Neural crest cell (in vitro differentiated cells): ENCODE results near the gene PSMB10. TPM values are rescaled to one million over a fixed set of nuclear protein-coding genes. Genes with fewer than 3 reads are reported as not detected.
A peak's percentile ranks its signal among the peaks of the same experiment; 100 is the strongest.

Experiments used
- DNase-seq: peaks from one replicate; pipeline ENCODE4 v3.0.0; 2021; ENCODE audit warnings: low read depth, mixed read lengths, low spot score
- H3K27ac Mint-ChIP-seq: one replicate; pipeline ENCODE4 v1.8.0; 2021; ENCODE audit warnings: mild to moderate bottlenecking, mixed read lengths; ENCODE audit not compliant: unreplicated experiment
- H3K27me3 Mint-ChIP-seq: 2 replicates; pipeline ENCODE4 v1.8.0; 2021; ENCODE audit warnings: low read depth, mild to moderate bottlenecking, mixed read lengths
- H3K36me3 Mint-ChIP-seq: 2 replicates; pipeline ENCODE4 v1.8.0; 2021; ENCODE audit warnings: low read depth, mild to moderate bottlenecking, mixed read lengths
- H3K4me1 Mint-ChIP-seq: 2 replicates; pipeline ENCODE4 v1.8.0; 2021; ENCODE audit warnings: mixed read lengths
- H3K4me3 Mint-ChIP-seq: one replicate; pipeline ENCODE4 v1.8.0; 2021; ENCODE audit warnings: mild to moderate bottlenecking, mixed read lengths
- H3K9me3 Mint-ChIP-seq: 2 replicates; pipeline ENCODE4 v1.8.0; 2021; ENCODE audit warnings: mixed read lengths
- CTCF ChIP-seq: fragments of 200-600 bp; sonication (generic); conservative IDR thresholded peaks from 2 replicates; pipeline ENCODE4 v1.5.0; 2021; ENCODE audit warnings: antibody characterized with exemption, mild to moderate bottlenecking
- total RNA-seq: library from RNA; stranded (reverse); gene quantifications from 2 replicates; pipeline ENCODE4 v1.2.1, GENCODE V29; 2021

The PSMB10 gene
- total RNA-seq, 1 donor from 2014 or later = 22.5 TPM

- no peak for TF ChIP-seq CTCF
- Mint-ChIP-seq H3K27me3 (no peaks in the 10 kb centered on the region), H3K36me3 (no peaks in the 10 kb centered on the region), H3K4me3 (no peak overlapping the region), H3K27ac (no peak overlapping the region), H3K9me3 (no peaks in the 10 kb centered on the region), H3K4me1 (no peaks in the 10 kb centered on the region)
- DNase-seq = no peak
Measured at GRCh38 chr16:67951485-67951884, 14.8 kb upstream of the PSMB10 start.

DNA sequence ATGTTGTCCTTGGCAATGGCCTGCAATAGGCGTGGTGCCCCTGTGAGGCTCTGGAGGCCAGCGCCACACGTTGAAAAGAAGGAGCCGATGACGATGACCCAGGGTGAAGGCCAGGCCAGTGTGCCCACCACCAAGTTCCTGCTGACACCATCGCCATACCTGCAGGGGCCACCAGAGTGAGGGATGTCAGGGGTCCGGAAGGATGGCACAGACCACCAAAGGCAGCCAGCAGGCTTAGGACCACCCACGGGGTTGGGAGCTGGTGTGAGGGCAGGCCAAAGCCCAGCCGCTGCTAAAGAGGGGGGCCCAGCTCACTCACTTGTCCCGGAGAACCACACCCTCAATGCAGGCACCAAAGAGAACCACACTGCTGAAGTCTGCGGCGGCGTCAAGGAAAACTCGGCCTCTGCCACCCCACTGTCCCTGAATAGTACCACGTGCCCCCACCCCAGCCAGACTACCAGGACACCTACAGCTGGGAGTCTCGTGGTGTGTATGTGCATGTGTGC lies 13.7 kb upstream of the PSMB10 start:
- Mint-ChIP-seq H3K9me3 (no peaks in the 10 kb centered on the region), H3K4me3 (no peak overlapping the region), H3K27me3 (no peaks in the 10 kb centered on the region), H3K4me1 (no peaks in the 10 kb centered on the region), H3K27ac (no peak overlapping the region), H3K36me3 (no peaks in the 10 kb centered on the region)
- no peak for TF ChIP-seq CTCF
- no peak for DNase-seq

- no peaks in the 10 kb centered on the region for H3K27me3 Mint-ChIP-seq
- TF ChIP-seq CTCF = no peak
- H3K4me3 Mint-ChIP-seq = no peak overlapping the region
- no peak overlapping the region for H3K27ac Mint-ChIP-seq
- H3K9me3 Mint-ChIP-seq = no peaks in the 10 kb centered on the region
- no peaks in the 10 kb centered on the region for H3K4me1 Mint-ChIP-seq
- H3K36me3 Mint-ChIP-seq = no peaks in the 10 kb centered on the region
- no peak for DNase-seq
Measured at GRCh38 chr16:67949645-67950044, 13.0 kb upstream of the PSMB10 start.

DNA sequence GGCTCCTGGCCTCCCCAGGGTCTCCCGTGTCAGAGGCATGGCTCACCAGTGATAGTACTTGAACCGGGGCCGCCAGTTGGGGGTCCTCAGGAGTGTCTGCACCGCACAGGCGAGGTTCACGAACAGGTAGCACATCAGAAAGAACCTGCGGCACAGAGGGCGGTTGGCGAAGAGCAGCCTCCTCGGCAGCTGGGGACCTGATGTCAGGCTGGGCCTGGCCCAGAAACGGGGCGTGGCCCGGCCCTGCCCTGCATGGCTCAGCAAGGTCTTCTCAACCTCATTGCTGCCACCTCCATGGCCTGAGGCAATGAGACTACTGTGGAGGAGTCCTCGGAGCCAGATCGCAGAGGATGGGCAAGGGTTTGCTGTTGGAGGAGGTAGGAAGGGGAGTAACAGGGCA lies 11.4 kb upstream of the PSMB10 start:
- no peak overlapping the region for H3K27ac Mint-ChIP-seq
- no peaks in the 10 kb centered on the region for H3K9me3 Mint-ChIP-seq
- no peak for TF ChIP-seq CTCF
- no peaks in the 10 kb centered on the region for H3K4me1 Mint-ChIP-seq
- no peaks in the 10 kb centered on the region for H3K36me3 Mint-ChIP-seq
- H3K27me3 Mint-ChIP-seq = no peaks in the 10 kb centered on the region
- no peak for DNase-seq
- H3K4me3 Mint-ChIP-seq = no peak overlapping the region

DNA sequence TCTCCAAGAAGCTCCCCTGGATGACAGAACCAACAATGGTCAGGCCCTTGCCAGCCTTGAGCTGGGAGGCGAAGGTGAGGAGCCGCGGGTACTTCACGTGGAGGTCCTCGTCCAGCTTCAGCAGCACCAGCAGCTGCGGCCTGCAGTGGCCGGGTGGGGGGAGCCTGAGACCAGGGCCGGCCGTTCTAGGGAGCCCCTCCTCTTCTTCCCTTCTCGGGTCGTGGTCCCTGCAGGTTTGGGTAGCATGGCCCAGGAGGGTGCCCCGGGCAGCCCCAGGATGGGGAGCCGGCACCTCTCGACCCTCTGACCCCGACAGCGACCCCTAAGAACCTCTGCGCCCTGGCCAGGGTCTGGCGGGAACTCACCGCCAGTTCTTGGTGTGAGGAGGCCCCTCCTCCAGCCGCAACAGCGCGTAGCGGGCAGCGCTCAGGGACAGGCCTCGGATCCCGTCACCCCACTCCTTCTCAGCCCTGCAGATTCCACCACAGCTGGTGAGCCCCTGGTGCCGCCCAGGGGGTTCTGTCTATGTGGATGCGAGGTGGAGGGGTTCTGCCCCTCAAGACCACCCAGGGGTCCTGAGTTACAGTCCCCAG lies 10.4 kb upstream of the PSMB10 start:
- no peak for TF ChIP-seq CTCF
- Mint-ChIP-seq H3K4me1 (peaks cover 3% of the 10 kb centered on the region), H3K27ac (peak overlapping the region; percentile 43), H3K4me3 (no peak overlapping the region), H3K9me3 (no peaks in the 10 kb centered on the region), H3K27me3 (no peaks in the 10 kb centered on the region), H3K36me3 (no peaks in the 10 kb centered on the region)
- DNase-seq = no peak
